ENCODE measurements around the gene IFITM5. TPM values are rescaled to one million over a fixed set of nuclear protein-coding genes. Genes with fewer than 3 reads are reported as not detected.

The IFITM5 gene
- total and polyA plus RNA-seq, 2 of the 8 experiments (the other 6 are each of a cell fraction or from before 2014, with no cell fraction given): not detected

GRCh38 chr11:256952-257737, 42.2 kb downstream of the IFITM5 start (continued):
- TF ChIP-seq USF2 (IDR thresholded peaks at IDR 0.05; ENCODE audit: low read length) (no peak), SIN3A (conservative IDR thresholded peaks at IDR 0.05 in 1 of 2, IDR thresholded peaks at IDR 0.05 in 1 of 2; ENCODE audit: low read depth in 1 of 2, low read length in 2 of 2) (no peak), RFX5 (IDR thresholded peaks at IDR 0.05; ENCODE audit: borderline replicate concordance, low read depth, low read length) (no peak), SP1 (IDR thresholded peaks at IDR 0.05; ENCODE audit: low read depth, low read length) (no peak), RAD21 (IDR thresholded peaks at IDR 0.05 in 1 of 2, conservative IDR thresholded peaks at IDR 0.05 in 1 of 2; ENCODE audit: low read depth in 2 of 2, low read length in 2 of 2) (no peak), NANOG (IDR thresholded peaks at IDR 0.05; ENCODE audit: insufficient read depth, low read depth, low read length, poor library complexity, severe bottlenecking) (no peak), ATF3 (IDR thresholded peaks at IDR 0.05; ENCODE audit: insufficient read depth, low read depth, low read length) (no peak), SP2 (IDR thresholded peaks at IDR 0.05; ENCODE audit: low read length) (no peak), KDM1A (IDR thresholded peaks at IDR 0.05; ENCODE audit: borderline replicate concordance, low read length) (no peak)
